Measurements from ENCODE around the gene CARF. TPM values are rescaled to one million over a fixed set of nuclear protein-coding genes. Genes with fewer than 3 reads are reported as not detected.

Gene CARF
- total and polyA plus RNA-seq, 12 donors, result 1.9 to 27.9 (median 10.1) TPM

GRCh38 chr2:203018181-203018580 is 106.1 kb downstream of the CARF start:
- WGBS, 4 donors, result 0 to 19% (median 13%) methylated on average over 1 of the region's 1 CpG
- peaks cover 15 to 58% of the 10 kb centered on the region in 2 donors for H3K4me1 ChIP-seq (replicated peaks in 1 of 2)
- intact Hi-C loops (cut with DNase I), result no loop called here
- no peak for TF ChIP-seq CTCF (IDR thresholded peaks at IDR 0.05)
- no peaks in the 10 kb centered on the region for H3K27me3 ChIP-seq
- no peak for DNase-seq
- H3K27ac ChIP-seq, result peak overlapping the region in 3 of 5 donors; percentile 0 to 40 (median 13)
- H3K36me3 ChIP-seq (replicated peaks in 1 of 2), result no peaks in the 10 kb centered on the region
- H3K9me3 ChIP-seq (replicated peaks in 1 of 3), result no peaks in the 10 kb centered on the region
- peak overlapping the region in 1 of 4 donors; percentile 85 for H3K4me3 ChIP-seq

- TF ChIP-seq POLR2A (IDR thresholded peaks at IDR 0.05) (no peak), CTCF (IDR thresholded peaks at IDR 0.05) (peak in 2 of 6 experiments; percentile 13 to 15)
- peak overlapping the region in 1 of 5 donors; percentile 4 for H3K27ac ChIP-seq
- no peaks in the 10 kb centered on the region for H3K36me3 ChIP-seq (replicated peaks in 1 of 2)
- H3K4me1 ChIP-seq (replicated peaks in 1 of 2), result peaks cover 15 to 63% of the 10 kb centered on the region in 2 donors
- WGBS, 4 donors, result 58 to 69% (median 63%) methylated on average over 2 of the region's 2 CpGs
- intact Hi-C loops (cut with DNase I), result no loop called here
- H3K27me3 ChIP-seq, result no peaks in the 10 kb centered on the region
- no peak for DNase-seq
- no peaks in the 10 kb centered on the region for H3K9me3 ChIP-seq (replicated peaks in 1 of 3)
- H3K4me3 ChIP-seq, result peak overlapping the region in 1 of 4 donors; percentile 85
These were observed 107.1 kb downstream of the CARF start for GRCh38 chr2:203019142-203019541.

DNA sequence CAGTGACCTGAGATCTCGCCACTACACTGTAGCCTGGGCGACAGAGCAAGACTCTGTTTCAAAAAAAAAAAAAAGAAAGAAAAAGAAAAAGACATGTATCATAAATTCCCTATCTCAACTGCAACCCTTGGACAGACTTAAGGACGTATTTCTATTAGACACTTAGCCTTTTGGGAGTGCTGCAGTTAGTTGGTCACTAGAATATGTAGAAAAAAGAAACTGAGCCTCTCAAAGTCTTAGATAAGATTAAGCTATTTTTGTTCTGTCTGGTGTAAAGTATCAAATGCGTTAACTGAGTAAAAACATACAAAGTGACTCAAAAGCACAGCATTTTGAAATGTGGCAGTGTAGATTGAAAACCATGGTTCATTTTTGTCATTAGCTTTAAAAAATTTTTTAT is 109.9 kb downstream of the CARF start:
- Histone ChIP-seq H3K9me3 (replicated peaks in 1 of 3) (no peaks in the 10 kb centered on the region), H3K27ac (peak overlapping the region in 4 of 5 donors; percentile 8 to 58 (median 28)), H3K4me1 (replicated peaks in 1 of 2) (peaks cover 12 to 46% of the 10 kb centered on the region in 2 donors), H3K27me3 (no peaks in the 10 kb centered on the region), H3K36me3 (replicated peaks in 1 of 2) (no peaks in the 10 kb centered on the region), H3K4me3 (no peak overlapping the region)
- WGBS, 4 donors, result 47 to 59% (median 54%) methylated on average over 4 of the region's 4 CpGs
- TF ChIP-seq CTCF (IDR thresholded peaks at IDR 0.05) (no peak), POLR2A (IDR thresholded peaks at IDR 0.05) (no peak)
- intact Hi-C loops (cut with DNase I), result no loop called here
- DNase-seq, result no peak

- DNase-seq, result no peak
- Histone ChIP-seq H3K9me3 (replicated peaks in 1 of 3) (no peaks in the 10 kb centered on the region), H3K27me3 (no peaks in the 10 kb centered on the region), H3K4me1 (replicated peaks in 1 of 2) (peaks cover 6 to 39% of the 10 kb centered on the region in 2 donors), H3K36me3 (replicated peaks in 1 of 2) (no peaks in the 10 kb centered on the region), H3K4me3 (no peak overlapping the region), H3K27ac (peak overlapping the region in 4 of 5 donors; percentile 4 to 68 (median 40))
- 44 to 50% (median 47%) methylated on average over 1 of the region's 1 CpG for WGBS, 4 donors
- TF ChIP-seq CTCF (IDR thresholded peaks at IDR 0.05) (no peak), POLR2A (IDR thresholded peaks at IDR 0.05) (no peak)
- intact Hi-C loops (cut with DNase I), result no loop called here
These were observed 110.7 kb downstream of the CARF start for GRCh38 chr2:203022751-203023150.

All from adrenal gland (tissue), 12 donors.